Brain microvascular endothelial cell (primary cell): ENCODE data around the gene ZNF543.
A peak's percentile ranks its signal among the peaks of the same experiment; 100 is the strongest.

Source experiments
- DNase-seq: peaks from one replicate; pipeline ENCODE4 v3.0.0-alpha.2; 2020
- H3K27ac ChIP-seq: fragments of 250-450 bp; sonication (Bioruptor Pico); 2 replicates; pipeline ENCODE4 v1.5.1; 2020; ENCODE audit warnings: mild to moderate bottlenecking, moderate library complexity
- H3K27me3 ChIP-seq: fragments of 250-450 bp; sonication (Bioruptor Pico); replicated peaks from 2 replicates; pipeline ENCODE4 v1.5.1; 2020; ENCODE audit warnings: mild to moderate bottlenecking
- H3K36me3 ChIP-seq: fragments of 250-450 bp; sonication (Bioruptor Pico); replicated peaks from 2 replicates; pipeline ENCODE4 v1.5.1; 2020; ENCODE audit warnings: mild to moderate bottlenecking
- H3K4me3 ChIP-seq: 2 replicates; pipeline ENCODE4 v1.5.1; 2011; ENCODE audit warnings: low read depth, mild to moderate bottlenecking, control low read depth, low read length, moderate library complexity
- in situ Hi-C: cut with HindIII; loops from 2 replicates; pipeline ENCODE4 v1.10.0; 2017; ENCODE audit warnings: low sequenced_read_pairs, low pct_ligation_motif_present
- TF ChIP-seq, protein P1 (sequence below): IDR thresholded peaks from 2 replicates; pipeline ENCODE4 v1.5.1; 2011; ENCODE audit warnings: low read depth, mild to moderate bottlenecking, moderate library complexity, low read length, control low read depth, inconsistent platforms; ENCODE audit errors: missing control alignments

ZNF543 gene

DNA sequence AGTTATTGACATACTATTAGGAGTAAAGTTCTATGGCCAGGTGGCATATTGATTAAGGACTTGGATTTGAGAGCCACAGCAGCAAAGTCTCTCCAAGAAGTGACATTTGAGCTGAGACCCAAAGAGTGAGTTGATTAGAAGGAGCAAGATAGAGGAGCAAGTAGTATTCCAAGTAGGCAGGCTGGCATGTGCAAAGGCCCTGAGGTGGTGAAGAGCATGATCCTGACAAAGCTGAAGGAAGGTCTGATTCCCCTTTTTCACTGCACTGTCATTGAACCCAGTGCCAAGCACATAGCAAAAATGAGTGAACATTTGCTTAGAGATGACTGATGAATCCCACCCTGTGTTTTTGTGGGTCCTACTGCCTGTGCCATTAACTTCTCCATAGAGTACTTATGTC is 4.7 kb downstream of the ZNF543 start:
- Histone ChIP-seq H3K27me3 (no peaks in the 10 kb centered on the region), H3K27ac (no peak overlapping the region), H3K36me3 (peaks cover 51% of the 10 kb centered on the region), H3K4me3 (no peak overlapping the region)
- in situ Hi-C loops: no loop called here
- DNase-seq: no peak
- TF ChIP-seq, protein P1, sequence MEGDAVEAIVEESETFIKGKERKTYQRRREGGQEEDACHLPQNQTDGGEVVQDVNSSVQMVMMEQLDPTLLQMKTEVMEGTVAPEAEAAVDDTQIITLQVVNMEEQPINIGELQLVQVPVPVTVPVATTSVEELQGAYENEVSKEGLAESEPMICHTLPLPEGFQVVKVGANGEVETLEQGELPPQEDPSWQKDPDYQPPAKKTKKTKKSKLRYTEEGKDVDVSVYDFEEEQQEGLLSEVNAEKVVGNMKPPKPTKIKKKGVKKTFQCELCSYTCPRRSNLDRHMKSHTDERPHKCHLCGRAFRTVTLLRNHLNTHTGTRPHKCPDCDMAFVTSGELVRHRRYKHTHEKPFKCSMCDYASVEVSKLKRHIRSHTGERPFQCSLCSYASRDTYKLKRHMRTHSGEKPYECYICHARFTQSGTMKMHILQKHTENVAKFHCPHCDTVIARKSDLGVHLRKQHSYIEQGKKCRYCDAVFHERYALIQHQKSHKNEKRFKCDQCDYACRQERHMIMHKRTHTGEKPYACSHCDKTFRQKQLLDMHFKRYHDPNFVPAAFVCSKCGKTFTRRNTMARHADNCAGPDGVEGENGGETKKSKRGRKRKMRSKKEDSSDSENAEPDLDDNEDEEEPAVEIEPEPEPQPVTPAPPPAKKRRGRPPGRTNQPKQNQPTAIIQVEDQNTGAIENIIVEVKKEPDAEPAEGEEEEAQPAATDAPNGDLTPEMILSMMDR: no peak

DNA sequence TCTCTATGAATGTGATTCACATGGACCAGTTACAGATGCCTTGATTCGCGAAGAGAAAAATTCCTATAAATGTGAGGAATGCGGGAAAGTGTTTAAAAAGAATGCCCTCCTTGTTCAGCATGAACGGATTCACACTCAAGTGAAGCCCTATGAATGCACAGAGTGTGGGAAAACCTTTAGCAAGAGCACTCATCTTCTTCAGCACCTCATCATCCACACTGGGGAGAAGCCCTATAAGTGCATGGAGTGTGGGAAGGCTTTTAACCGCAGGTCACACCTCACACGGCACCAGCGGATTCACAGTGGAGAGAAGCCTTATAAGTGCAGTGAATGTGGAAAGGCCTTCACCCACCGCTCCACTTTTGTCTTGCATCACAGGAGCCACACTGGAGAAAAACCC is 7.7 kb downstream of the ZNF543 start:
- in situ Hi-C loops: no loop called here
- Histone ChIP-seq H3K36me3 (peaks cover 51% of the 10 kb centered on the region), H3K4me3 (no peak overlapping the region)

DNA sequence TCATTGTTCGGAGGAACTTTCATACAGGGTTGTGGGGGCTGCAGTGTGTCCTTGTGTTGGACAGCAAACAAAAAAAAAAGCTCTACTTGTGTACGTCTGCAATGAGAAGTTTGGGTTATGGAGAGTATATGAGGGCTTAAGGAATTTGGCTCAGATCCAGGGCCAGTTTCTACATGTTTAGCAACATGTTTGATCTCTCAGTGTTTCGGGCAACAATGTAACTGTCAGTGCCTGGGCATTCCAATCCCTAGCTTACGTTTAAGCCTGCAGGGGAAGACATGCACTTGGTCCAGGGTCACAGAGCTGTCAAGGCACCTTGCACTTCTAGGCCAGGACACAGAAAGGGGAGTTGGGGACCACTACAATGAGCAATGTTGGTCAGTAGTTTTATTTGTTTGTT is 13.9 kb downstream of the ZNF543 start:
- TF ChIP-seq, protein P1: no peak
- in situ Hi-C loops: no loop called here
- no peak for DNase-seq
- H3K36me3 ChIP-seq: peaks cover 5% of the 10 kb centered on the region
- H3K27ac ChIP-seq: no peak overlapping the region
- H3K4me3 ChIP-seq: no peak overlapping the region
- no peaks in the 10 kb centered on the region for H3K27me3 ChIP-seq

More for the DNA sequence above, 7.7 kb downstream of the ZNF543 start:
- no peak for DNase-seq
- Histone ChIP-seq H3K27me3 (no peaks in the 10 kb centered on the region), H3K27ac (no peak overlapping the region)
- TF ChIP-seq, protein P1: no peak

DNA sequence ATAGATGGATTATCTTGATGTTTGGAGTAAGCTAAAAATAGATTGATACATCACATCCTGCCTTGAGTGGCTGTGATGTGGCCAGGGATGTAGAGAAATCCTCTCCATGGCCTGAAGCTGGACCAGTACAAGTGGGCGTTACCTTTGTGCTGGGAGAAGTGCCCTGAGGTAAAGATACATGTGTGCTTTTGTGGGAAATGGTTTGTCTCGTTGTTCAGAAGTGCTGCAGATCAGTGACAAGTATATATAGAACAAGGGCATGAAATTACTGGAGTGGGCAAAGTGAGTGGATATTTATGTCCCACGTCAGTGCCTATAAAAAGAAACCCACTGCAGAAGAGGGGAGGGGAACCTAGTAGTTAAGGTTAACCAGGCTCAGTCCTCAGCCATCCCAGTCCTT is 18.6 kb downstream of the ZNF543 start:
- TF ChIP-seq, protein P1: no peak
- Histone ChIP-seq H3K36me3 (no peaks in the 10 kb centered on the region), H3K4me3 (no peak overlapping the region), H3K27ac (no peak overlapping the region), H3K27me3 (no peaks in the 10 kb centered on the region)
- in situ Hi-C loops: no loop called here
- peak; percentile 52 for DNase-seq

DNA sequence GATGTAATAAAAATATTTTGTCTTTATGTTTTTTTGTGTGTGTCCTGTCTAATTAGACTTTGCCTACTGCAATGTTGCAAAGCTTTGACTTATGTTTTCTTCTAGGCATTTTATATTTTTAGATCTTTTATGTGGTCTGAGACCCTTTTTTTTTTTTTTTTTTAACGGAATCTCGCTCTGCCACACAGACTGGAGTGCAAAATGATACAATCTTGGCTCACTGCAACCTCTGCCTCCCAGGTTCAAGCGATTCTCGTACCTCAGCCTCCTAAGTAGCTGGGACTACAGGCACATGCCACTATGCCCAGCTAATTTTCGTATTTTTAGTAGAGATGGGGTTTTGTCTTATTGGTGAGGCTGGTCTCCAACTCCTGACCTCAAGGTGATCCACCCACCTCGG is 22.3 kb downstream of the ZNF543 start:
- Histone ChIP-seq H3K27me3 (no peaks in the 10 kb centered on the region), H3K4me3 (no peak overlapping the region), H3K36me3 (no peaks in the 10 kb centered on the region), H3K27ac (no peak overlapping the region)
- TF ChIP-seq, protein P1: no peak
- DNase-seq: no peak
- in situ Hi-C loops: no loop called here

DNA sequence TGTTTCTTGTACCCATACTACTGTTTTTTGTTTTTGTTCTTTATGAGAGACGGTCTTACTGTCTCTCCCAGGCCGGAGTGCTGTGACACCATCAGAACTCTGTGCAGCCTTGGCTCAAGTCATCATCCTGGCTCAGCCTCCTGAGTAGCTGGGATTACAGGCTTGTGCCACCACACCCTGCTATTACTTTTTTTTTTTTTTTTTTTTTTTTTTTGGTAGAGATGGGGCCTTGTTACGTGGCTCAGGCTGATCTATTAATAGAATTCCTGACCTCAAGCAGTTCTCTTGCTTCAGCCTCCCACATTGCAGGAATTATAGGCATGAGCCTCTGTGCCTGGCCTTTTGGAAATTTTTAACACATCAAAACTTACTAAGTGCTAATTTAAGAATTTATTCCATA is 27.9 kb downstream of the ZNF543 start:
- H3K27ac ChIP-seq: no peak overlapping the region
- no peaks in the 10 kb centered on the region for H3K27me3 ChIP-seq
- H3K4me3 ChIP-seq: no peak overlapping the region
- in situ Hi-C loops: no loop called here
- H3K36me3 ChIP-seq: no peaks in the 10 kb centered on the region
- no peak for DNase-seq
- TF ChIP-seq, protein P1: no peak
